HPDE6-E6E7 (cell line): Measurements from ENCODE around the gene TBCCD1.
"Not testable (repeated sequence)": the region's sequence is repeated elsewhere in the genome, so short reads cannot be mapped to it uniquely, and the experiment has no call there.

Experiments used
- DNase-seq: peaks from one replicate; pipeline ENCODE4 v3.0.0; 2011; ENCODE audit warnings: missing footprints; ENCODE audit errors: extremely low spot score

Gene TBCCD1

DNA sequence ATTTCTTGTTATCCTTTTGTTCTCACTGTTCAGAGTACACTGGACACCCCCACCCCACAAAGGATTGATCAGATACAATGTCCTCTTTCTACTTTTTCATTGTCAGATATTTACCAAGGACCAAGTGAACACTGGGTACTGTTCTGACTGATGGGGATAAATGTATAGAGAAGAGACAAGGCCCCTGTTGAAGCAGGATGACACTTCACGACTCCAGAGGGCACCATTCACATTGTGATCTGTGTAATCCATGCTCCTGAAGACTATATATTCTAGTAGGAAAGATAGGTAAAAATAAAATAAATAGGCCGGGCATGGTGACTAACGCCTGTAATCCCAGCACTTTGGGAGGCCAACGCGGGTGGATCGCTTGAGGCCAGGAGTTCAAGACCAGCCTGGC is 15.8 kb downstream of the TBCCD1 start:
- DNase-seq = no peak

- no peak for DNase-seq
These were observed 17.6 kb downstream of the TBCCD1 start for GRCh38 chr3:186549497-186549896.

GRCh38 chr3:186544281-186544680 is 22.9 kb downstream of the TBCCD1 start, which contains the start of gene CRYGS:
Gene CRYGS (minus strand): TSS chr3:186544380. CDS start chr3:186544326, 54 bp downstream.
- DNase-seq = no peak

- DNase-seq = no peak
These were observed 26.3 kb downstream of the TBCCD1 start for GRCh38 chr3:186540835-186541226.

- DNase-seq = peak; percentile 73
These were observed 26.8 kb downstream of the TBCCD1 start for GRCh38 chr3:186540221-186540834.

- no peak for DNase-seq
These were observed 28.4 kb downstream of the TBCCD1 start for GRCh38 chr3:186538779-186539178.

DNA sequence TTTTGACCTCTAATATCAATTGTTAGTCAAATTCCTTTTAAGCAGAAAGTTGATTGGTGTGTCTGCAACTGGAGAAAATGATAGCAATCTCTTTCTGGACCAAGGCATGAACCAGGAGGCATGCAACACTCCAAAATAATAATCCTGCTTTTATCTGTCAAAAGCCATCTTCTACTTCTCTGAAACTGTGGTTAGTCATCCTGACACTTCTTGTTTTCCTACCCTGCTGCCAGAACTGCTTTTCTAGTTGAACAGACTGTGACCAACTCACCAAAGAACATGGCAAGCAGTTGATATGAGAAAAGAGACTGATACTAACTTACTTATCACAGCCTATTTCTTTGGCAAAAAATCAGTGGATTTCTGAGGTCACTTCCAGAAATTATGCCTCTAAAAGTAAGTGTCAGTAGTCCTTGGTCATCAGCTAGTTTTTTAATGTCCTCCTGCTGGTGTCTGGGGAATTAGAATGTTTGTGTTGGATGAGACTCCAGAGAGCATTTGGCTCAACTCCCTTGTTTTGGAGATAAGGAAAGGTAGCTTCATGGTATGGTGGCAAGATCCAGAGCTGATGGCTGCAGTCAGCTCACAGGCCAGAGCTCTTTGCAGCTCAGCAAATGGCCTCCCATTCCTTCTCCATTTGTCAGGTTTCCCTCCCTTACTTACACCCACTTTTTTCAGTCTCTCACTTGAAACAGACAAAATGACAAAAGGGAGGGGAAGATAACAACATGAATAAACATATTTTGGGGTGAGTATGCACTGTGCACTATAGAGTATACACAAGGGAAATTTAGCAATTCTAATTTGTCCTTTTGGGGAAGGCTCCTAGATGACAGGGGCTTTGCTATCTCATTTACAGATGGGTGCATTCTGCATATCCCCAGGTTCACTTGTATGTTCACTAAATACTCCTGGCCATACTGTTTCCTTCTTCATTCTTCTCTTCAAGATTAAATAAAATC is 30.0 kb downstream of the TBCCD1 start:
- no peak for DNase-seq

GRCh38 chr3:186534113-186534669 is 32.9 kb downstream of the TBCCD1 start:
- no peak for DNase-seq

DNA sequence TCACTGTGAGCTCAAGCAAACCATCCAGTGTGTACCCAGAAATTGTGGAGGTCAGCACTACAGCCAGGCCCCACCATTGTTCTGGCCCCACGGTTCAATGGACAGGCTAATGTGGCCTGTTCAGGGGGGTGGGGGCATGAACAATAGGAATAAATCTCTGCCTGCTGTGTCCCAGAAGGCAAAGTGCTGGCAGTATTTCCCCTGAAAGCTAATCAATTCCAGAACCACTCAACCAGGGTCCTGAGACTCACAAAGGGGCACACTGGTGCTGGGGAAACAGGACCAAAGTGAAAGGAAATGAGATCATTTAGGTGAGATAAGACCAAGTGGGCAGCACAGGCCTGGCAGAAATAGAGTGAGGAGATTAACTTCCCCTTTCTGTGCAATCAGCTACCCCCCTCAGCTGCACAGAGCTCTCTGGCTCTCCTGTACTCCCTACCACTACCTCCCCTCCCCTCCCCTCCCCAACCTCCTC is 34.5 kb downstream of the TBCCD1 start:
- no peak for DNase-seq

DNA sequence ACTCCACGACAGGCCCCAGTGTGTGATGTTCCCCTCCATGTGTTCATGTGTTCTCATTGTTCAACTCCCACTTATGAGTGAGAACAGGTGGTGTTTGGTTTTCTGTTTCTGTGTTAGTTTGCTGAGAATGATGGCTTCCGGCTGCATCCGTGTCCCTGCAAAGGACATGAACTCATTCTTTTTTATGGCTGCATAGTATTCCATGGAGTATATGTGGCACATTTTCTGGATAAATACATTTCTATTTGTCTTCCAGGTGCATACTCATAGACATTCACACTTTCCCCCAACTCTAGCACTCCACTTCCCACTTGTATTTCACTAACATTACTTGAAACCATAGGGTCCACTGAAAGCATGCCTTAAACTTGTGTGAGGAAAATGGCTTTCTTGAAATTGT is 35.4 kb downstream of the TBCCD1 start:
- not testable (repeated sequence) for DNase-seq

GRCh38 chr3:186530415-186530814 is 36.7 kb downstream of the TBCCD1 start:
- no peak for DNase-seq

GRCh38 chr3:186529201-186529999 is 37.7 kb downstream of the TBCCD1 start:
- no peak for DNase-seq

- DNase-seq = no peak
These were observed 40.9 kb downstream of the TBCCD1 start for GRCh38 chr3:186526256-186526606.

- no peak for DNase-seq
These were observed 41.5 kb downstream of the TBCCD1 start for GRCh38 chr3:186525369-186526255.

- no peak for DNase-seq
These were observed 42.5 kb downstream of the TBCCD1 start for GRCh38 chr3:186524616-186525015.

DNA sequence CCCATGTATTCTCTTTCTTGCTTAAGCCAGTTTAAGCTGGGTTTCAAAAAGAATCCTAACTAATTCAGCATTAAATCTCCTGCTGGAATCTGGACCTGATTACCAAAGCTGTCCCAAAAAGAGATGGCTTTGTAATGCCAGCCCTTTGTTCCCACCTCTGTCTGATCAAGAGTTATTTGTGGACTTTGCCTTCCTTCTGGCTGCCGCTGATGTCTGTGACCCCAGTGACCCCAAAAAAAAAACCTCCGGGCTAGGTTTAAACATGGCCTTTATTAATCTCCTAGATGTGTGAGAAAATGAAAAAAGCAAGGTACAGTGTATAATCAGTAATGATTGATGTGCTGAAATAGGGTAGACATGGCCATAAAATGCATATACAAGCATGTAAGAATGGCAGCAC is 43.7 kb downstream of the TBCCD1 start:
- no peak for DNase-seq

- DNase-seq = no peak
These were observed 44.1 kb downstream of the TBCCD1 start for GRCh38 chr3:186523022-186523421.

GRCh38 chr3:186520957-186521842 is 45.9 kb downstream of the TBCCD1 start:
- DNase-seq = no peak

GRCh38 chr3:186520431-186520830 is 46.7 kb downstream of the TBCCD1 start:
- no peak for DNase-seq
